Measurements from ENCODE around the gene GGA1.
"Not testable (repeated sequence)": the region's sequence is repeated elsewhere in the genome, so short reads cannot be mapped to it uniquely, and the experiment has no call there.

Gene GGA1

DNA sequence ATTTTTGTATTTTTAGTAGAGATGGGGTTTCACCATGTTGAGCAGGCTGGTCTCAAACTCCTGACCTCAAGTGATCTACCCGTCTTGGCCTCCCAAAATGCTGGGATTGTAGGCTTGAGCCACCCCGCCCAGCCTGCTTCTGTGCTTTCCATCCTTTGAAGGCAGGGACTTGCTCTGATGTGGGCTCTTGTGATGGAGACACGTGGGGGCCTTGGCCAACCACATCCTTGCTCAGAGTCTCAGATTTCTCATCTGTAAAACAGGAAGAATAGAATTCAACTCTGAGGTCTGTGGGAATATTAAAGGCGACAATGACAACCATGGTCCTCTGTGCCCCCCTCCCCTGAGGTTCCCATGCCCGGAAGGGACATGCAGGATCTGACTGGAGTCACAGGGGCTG lies 3.8 kb upstream of the GGA1 start:
- TF ChIP-seq, protein P1, sequence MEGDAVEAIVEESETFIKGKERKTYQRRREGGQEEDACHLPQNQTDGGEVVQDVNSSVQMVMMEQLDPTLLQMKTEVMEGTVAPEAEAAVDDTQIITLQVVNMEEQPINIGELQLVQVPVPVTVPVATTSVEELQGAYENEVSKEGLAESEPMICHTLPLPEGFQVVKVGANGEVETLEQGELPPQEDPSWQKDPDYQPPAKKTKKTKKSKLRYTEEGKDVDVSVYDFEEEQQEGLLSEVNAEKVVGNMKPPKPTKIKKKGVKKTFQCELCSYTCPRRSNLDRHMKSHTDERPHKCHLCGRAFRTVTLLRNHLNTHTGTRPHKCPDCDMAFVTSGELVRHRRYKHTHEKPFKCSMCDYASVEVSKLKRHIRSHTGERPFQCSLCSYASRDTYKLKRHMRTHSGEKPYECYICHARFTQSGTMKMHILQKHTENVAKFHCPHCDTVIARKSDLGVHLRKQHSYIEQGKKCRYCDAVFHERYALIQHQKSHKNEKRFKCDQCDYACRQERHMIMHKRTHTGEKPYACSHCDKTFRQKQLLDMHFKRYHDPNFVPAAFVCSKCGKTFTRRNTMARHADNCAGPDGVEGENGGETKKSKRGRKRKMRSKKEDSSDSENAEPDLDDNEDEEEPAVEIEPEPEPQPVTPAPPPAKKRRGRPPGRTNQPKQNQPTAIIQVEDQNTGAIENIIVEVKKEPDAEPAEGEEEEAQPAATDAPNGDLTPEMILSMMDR (IDR thresholded peaks at IDR 0.05; ENCODE audit: low read depth, low read length) = no peak
- TF ChIP-seq, protein P2, sequence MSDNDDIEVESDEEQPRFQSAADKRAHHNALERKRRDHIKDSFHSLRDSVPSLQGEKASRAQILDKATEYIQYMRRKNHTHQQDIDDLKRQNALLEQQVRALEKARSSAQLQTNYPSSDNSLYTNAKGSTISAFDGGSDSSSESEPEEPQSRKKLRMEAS (IDR thresholded peaks at IDR 0.05; ENCODE audit: low read depth, low read length) = peak; percentile 48; the same call in 1 of the 2 replicates
- TF ChIP-seq MYC (IDR thresholded peaks at IDR 0.05; ENCODE audit: low read depth, low read length) = no peak
- no peak for TF ChIP-seq POLR2A (IDR thresholded peaks at IDR 0.05; ENCODE audit: extremely low read depth, insufficient read length)
- DNase-seq (ENCODE audit: low read depth) = no peak
- H3K4me3 ChIP-seq (ENCODE audit: low read depth, low read length) = no peak overlapping the region

DNA sequence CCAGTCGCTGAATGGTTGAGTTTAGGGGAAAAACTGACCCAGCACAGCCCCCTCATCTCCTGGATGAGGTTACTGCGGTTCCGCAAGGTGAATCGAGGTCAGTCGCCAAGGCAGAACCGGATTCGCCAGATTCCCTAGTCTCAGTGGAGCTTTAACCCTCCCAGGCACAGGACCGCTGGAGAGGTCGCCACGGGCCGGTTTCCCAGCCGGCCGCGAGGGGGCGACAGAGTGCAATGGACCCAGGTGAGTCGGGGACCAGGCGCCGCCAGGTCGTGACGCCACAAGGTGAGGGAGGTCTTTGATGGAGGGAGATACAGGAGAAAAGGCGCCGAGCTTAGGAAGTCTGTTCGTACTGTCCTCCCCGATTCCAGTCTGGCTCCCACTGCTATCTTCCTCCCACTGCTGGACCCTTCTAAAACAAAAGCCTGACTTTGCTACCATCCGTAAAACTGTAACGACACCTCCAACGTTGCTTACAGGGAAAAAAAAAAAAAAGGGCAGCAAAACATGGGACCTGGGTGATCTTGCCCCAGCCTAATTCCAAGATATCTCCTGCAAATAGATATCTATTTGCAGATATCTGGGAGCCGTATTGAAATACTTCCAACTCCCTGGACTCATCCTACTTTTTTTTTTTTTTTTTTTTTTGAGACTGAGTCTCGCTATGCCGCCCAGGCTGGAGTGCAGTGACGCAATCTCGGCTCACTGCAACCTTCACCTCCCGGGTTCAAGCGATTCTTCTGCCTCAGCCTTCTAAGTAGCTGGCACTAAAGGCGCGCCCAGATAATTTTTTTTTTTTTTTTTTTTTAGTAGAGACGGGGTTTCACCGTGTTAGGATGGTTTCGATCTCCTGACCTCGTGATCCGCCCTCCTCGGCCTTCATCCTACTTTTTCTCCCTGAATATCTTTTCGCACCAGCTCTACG lies 1.4 kb upstream of the GGA1 start:
- DNase-seq (ENCODE audit: low read depth) = peak; percentile 75
- H3K4me3 ChIP-seq (ENCODE audit: low read depth, low read length) = no peak overlapping the region
- TF ChIP-seq, protein P1 (IDR thresholded peaks at IDR 0.05; ENCODE audit: low read depth, low read length) = peak; percentile 93
- TF ChIP-seq, protein P2 (IDR thresholded peaks at IDR 0.05; ENCODE audit: low read depth, low read length) = no peak
- no peak for TF ChIP-seq MYC (IDR thresholded peaks at IDR 0.05; ENCODE audit: low read depth, low read length)
- TF ChIP-seq POLR2A (IDR thresholded peaks at IDR 0.05; ENCODE audit: extremely low read depth, insufficient read length) = no peak

DNA sequence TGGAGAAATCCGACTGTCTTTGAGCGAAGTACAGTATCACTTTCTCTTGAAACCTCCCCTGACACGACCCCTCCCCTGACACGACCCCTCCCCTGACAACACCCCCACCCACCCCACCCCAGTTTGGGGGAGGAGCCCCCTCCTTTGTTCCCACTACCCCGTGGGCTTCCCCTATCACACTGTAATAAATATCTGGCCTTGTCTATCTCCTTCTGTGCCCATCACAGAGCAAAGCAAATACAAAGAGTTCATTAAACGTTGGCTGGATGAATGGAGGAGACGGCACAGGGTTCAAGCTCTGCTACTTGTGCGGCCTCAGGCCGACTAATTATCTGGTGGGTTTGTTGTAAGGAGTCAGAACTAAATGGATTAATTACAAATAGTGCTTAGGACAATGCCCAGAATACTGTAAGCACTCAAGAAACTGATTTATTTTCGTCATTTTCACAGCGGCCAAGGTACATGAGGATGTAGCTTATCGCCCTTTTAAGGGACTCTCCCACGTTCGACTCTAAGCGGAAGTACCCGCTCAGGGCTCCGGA lies 628 bp upstream of the GGA1 start:
- peak overlapping the region; percentile 55 for H3K4me3 ChIP-seq (ENCODE audit: low read depth, low read length)
- DNase-seq (ENCODE audit: low read depth) = no peak
- no peak for TF ChIP-seq POLR2A (IDR thresholded peaks at IDR 0.05; ENCODE audit: extremely low read depth, insufficient read length)
- TF ChIP-seq, protein P2 (IDR thresholded peaks at IDR 0.05; ENCODE audit: low read depth, low read length) = no peak; the same call in 1 of the 2 replicates
- no peak for TF ChIP-seq MYC (IDR thresholded peaks at IDR 0.05; ENCODE audit: low read depth, low read length)
- TF ChIP-seq, protein P1 (IDR thresholded peaks at IDR 0.05; ENCODE audit: low read depth, low read length) = no peak

DNA sequence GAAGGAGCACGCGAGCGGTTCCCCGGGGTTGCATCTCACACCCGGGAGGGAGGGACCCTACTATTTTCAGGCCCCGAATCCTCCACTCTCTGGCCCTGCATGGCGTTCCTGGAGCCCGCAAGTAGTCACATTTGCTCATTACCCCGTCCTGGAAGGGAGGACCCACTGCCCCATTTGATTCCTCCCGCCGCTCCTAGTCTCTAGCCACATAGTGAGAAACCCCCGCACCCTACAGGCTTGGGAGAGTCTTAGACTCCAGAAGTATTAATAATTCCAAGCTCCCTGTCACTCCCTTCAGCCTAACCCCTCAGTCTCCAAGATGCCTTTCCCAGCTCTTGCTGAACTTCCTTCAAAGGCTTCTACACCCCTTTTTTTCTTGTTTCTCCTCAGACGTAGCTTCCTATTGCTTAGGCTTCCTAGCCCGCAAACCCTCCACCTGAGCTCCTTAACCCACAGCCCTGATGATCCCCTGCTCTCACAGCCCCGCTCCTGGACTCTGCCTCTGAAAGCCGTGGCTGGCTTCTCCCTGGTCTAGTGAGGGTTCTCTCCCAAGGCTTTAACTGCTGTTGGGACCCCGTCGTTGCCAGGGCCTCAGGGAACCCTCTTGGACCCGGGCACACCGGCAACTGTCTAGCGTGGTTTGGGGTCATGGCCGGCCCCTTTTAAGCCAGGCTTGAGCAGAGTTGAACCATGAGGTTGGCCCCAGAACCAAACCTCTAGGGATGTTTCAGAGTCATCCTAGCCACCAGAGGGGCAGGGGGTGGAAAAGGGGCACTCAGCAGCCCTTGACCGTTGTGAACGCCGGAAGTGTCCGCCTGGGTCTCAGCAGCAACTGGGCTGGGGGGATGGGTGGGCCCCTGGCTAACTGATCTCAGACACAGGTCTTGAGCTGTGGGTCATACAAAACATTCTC lies 862 bp downstream of the GGA1 start:
- DNase-seq (ENCODE audit: low read depth) = peak; percentile 80
- TF ChIP-seq POLR2A (IDR thresholded peaks at IDR 0.05; ENCODE audit: extremely low read depth, insufficient read length) (no peak), MYC (IDR thresholded peaks at IDR 0.05; ENCODE audit: low read depth, low read length) (peak; percentile 35; the same call in 1 of the 2 replicates)
- TF ChIP-seq, protein P2 (IDR thresholded peaks at IDR 0.05; ENCODE audit: low read depth, low read length) = 0 out of 2 replicates have a peak, but pooled peaks have one; percentile 13
- H3K4me3 ChIP-seq (ENCODE audit: low read depth, low read length) = peak overlapping the region; percentile 98

DNA sequence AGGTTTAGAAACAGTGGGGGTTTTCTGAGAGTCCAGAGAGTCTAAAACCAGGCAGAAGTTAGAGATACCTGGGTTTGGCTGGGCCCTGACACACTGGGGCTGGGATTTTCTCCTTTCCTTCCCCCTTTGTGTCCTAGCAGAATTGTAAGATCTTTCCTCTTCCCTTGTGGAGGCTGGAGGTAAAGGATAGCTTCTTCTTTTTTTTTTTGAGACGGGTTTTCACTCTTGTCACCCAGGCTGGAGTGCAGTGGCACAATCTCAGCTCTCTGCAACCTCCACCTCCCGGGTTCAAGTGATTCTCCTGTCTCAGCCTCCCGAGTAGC lies 1.5 kb downstream of the GGA1 start:
- not testable (repeated sequence) for DNase-seq (ENCODE audit: low read depth)
- H3K4me3 ChIP-seq (ENCODE audit: low read depth, low read length) = peak overlapping the region; percentile 98

DNA sequence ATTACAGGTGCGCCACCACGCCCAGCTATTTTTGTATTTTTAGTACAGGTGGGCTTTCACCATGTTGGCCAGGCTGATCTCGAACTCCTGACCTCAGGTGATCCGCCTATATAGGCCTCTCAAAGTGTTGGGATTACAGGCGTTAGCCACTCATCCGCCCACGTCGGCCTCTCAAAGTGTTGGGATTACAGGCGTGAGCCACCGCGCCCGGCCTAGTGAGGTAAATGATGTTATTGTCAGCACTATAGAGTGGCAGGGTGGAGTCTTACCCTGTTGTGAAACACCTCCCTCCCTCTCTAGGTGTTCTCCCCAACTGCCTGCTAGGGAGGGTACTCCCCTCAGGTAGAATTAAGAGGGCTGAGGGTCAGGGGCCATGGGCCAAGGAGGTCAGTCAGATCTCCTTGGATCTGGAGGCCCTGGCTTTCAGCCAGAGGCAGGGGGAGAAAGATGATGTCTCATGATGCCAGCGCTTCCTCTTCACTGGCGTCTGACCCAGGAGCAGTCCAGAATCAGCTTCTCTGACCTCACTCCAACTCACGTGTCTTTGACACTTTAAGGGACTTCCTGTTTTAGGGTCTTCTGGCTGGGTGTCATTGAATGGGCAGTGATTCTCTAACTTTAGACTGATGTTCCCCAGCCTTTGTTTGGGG lies 2.0 kb downstream of the GGA1 start:
- DNase-seq (ENCODE audit: low read depth) = peak; percentile 52
- no peak for TF ChIP-seq POLR2A (IDR thresholded peaks at IDR 0.05; ENCODE audit: extremely low read depth, insufficient read length)
- peak overlapping the region; percentile 98 for H3K4me3 ChIP-seq (ENCODE audit: low read depth, low read length)
